HepG2 (cell line): ENCODE results near the gene PDGFRB. TPM values are rescaled to one million over a fixed set of nuclear protein-coding genes. Genes with fewer than 3 reads are reported as not detected.

Experiments
- ARNT2 ChIP-seq: sonication (generic); formaldehyde crosslinking; IDR thresholded peaks from 2 replicates; pipeline ENCODE4 v1.8.0; 2022; ENCODE audit warnings: mild to moderate bottlenecking, low read depth, missing genetic modification reagents, moderate library complexity
- BATF2 ChIP-seq: sonication (generic); formaldehyde crosslinking; IDR thresholded peaks from 2 replicates; pipeline ENCODE4 v1.8.0; 2022; ENCODE audit warnings: mild to moderate bottlenecking, missing genetic modification reagents, moderate library complexity
- BRF2 ChIP-seq: sonication (generic); formaldehyde crosslinking; IDR thresholded peaks from 2 replicates; pipeline ENCODE4 v1.8.1; 2022; ENCODE audit warnings: mild to moderate bottlenecking, missing genetic modification reagents
- CBX2 ChIP-seq, 2 experiments: fragments of 200-600 bp in 1 of 2; sonication (generic); formaldehyde crosslinking in 1 of 2; IDR thresholded peaks; 2 replicates each; pipeline versions ENCODE4 v1.7.0 to v1.8.1; 2018 to 2022; ENCODE audit warnings: low read depth in 2 of 2, low read length in 1 of 2, mild to moderate bottlenecking in 1 of 2, missing genetic modification reagents in 1 of 2
- CEBPB ChIP-seq: IDR thresholded peaks from 2 replicates; pipeline ENCODE4 v1.6.1; 2011; ENCODE audit warnings: low read depth, low read length, improper control_type of control experiment, borderline replicate concordance
- DNMT1 ChIP-seq: sonication (generic); formaldehyde crosslinking; IDR thresholded peaks from 2 replicates; pipeline ENCODE4 v1.5.1; 2020; ENCODE audit warnings: mild to moderate bottlenecking, missing genetic modification reagents
- HNF4A ChIP-seq: sonication (generic); formaldehyde crosslinking; IDR thresholded peaks from 2 replicates; pipeline ENCODE4 v1.4.0; 2020; ENCODE audit warnings: missing genetic modification reagents
- KLF11 ChIP-seq: IDR thresholded peaks from 2 replicates; pipeline ENCODE4 v1.6.1; 2016; ENCODE audit warnings: missing compliant biosample characterization
- MXD4 ChIP-seq: IDR thresholded peaks from 2 replicates; pipeline ENCODE4 v1.6.1; 2016; ENCODE audit warnings: mild to moderate bottlenecking, missing biosample characterization, missing genetic modification reagents
- NFATC3 ChIP-seq: sonication (generic); formaldehyde crosslinking; IDR thresholded peaks from 2 replicates; pipeline ENCODE4 v1.5.1; 2020; ENCODE audit warnings: mild to moderate bottlenecking, missing genetic modification reagents
- PATZ1 ChIP-seq: sonication (generic); formaldehyde crosslinking; IDR thresholded peaks from 2 replicates; pipeline ENCODE4 v1.4.0; 2020; ENCODE audit warnings: missing genetic modification reagents
- RFX1 ChIP-seq: fragments of 450-650 bp; IDR thresholded peaks from 2 replicates; pipeline ENCODE4 v1.6.1; 2017
- RXRA ChIP-seq: sonication (generic); formaldehyde crosslinking; IDR thresholded peaks from 2 replicates; pipeline ENCODE4 v1.5.1; 2020; ENCODE audit warnings: missing genetic modification reagents
- SALL1 ChIP-seq: sonication (generic); formaldehyde crosslinking; IDR thresholded peaks from 2 replicates; pipeline ENCODE4 v1.8.0; 2022; ENCODE audit warnings: mild to moderate bottlenecking, missing genetic modification reagents
- SKI ChIP-seq: fragments of 450-650 bp; IDR thresholded peaks from one replicate; pipeline ENCODE4 v1.6.1; 2018; ENCODE audit warnings: mild to moderate bottlenecking; ENCODE audit not compliant: partially characterized antibody
- SSRP1 ChIP-seq: IDR thresholded peaks from 2 replicates; pipeline ENCODE4 v1.6.1; 2016; ENCODE audit warnings: control low read depth
- TBX3 ChIP-seq: fragments of 450-650 bp; IDR thresholded peaks from 2 replicates; pipeline ENCODE4 v1.6.1; 2017; ENCODE audit warnings: antibody characterized with exemption, mild to moderate bottlenecking, inconsistent platforms, borderline replicate concordance
- ZBTB38 ChIP-seq: sonication (generic); formaldehyde crosslinking; IDR thresholded peaks from 2 replicates; pipeline ENCODE4 v1.5.1; 2020; ENCODE audit warnings: mild to moderate bottlenecking, missing genetic modification reagents
- ZBTB43 ChIP-seq: sonication (generic); formaldehyde crosslinking; conservative IDR thresholded peaks from 2 replicates; pipeline ENCODE4 v1.4.0; 2020; ENCODE audit warnings: missing genetic modification reagents
- ZHX1 ChIP-seq: sonication (generic); formaldehyde crosslinking; IDR thresholded peaks from 2 replicates; pipeline ENCODE4 v1.8.1; 2022; ENCODE audit warnings: low read depth, mild to moderate bottlenecking, missing genetic modification reagents
- ZSCAN25 ChIP-seq: sonication (generic); formaldehyde crosslinking; IDR thresholded peaks from 2 replicates; pipeline ENCODE4 v1.8.0; 2022; ENCODE audit warnings: mild to moderate bottlenecking, missing genetic modification reagents
- polyA plus RNA-seq, 8 experiments: library from polyadenylated mRNA; depleted of rRNA in 3 of 8; stranded (reverse) in 7 of 8; unstranded in 1 of 8; fragments of >200 nt; fragmentation: Illumina TruSeq in 4 of 8; extraction: Trizol in 4 of 8; gene quantifications; 2 replicates each; pipeline versions ENCODE4 v1.2.1 to v1.2.3, GENCODE V29; 2011 to 2016; ENCODE audit warnings: low read depth in 4 of 8, missing spikeins in 1 of 8, mixed read lengths in 1 of 8; ENCODE audit not compliant: insufficient read depth in 1 of 8
- total RNA-seq, 5 experiments: library from RNA; depleted of rRNA; stranded (reverse); fragments of >200 nt; fragmentation: Illumina TruSeq; extraction: Trizol; gene quantifications; 2 replicates each; pipeline ENCODE4 v1.2.3, GENCODE V29; 2016; ENCODE audit warnings: low read depth in 1 of 5

The PDGFRB gene
- total and polyA plus RNA-seq, 2 of the 13 experiments (the other 11 are each of a cell fraction or from before 2014, with no cell fraction given): 4.0 to 21.0 TPM

- TF ChIP-seq BATF2 (CRISPR knock-in tag): 0 out of 2 replicates have a peak, but pooled peaks have one; percentile 31
- peak; percentile 67 for TF ChIP-seq ARNT2 (CRISPR knock-in tag)
- TF ChIP-seq ZBTB38 (CRISPR knock-in tag): 0 out of 2 replicates have a peak, but pooled peaks have one; percentile 15
- TF ChIP-seq TBX3: no peak
- TF ChIP-seq NFATC3 (CRISPR knock-in tag): no peak
- no peak for TF ChIP-seq ZBTB43
- TF ChIP-seq RFX1: no peak
- no peak for TF ChIP-seq BRF2
- peak; percentile 44 for TF ChIP-seq HNF4A (CRISPR knock-in tag)
- 0 out of 2 replicates have a peak, but pooled peaks have one; percentile 66 for TF ChIP-seq DNMT1 (CRISPR knock-in tag)
- no peak for TF ChIP-seq ZHX1
- 0 out of 2 replicates have a peak, but pooled peaks have one; percentile 72 for TF ChIP-seq SSRP1 (CRISPR knock-in tag)
- no peak for TF ChIP-seq SKI
- TF ChIP-seq SALL1 (CRISPR knock-in tag): peak; percentile 82
- TF ChIP-seq ZSCAN25 (CRISPR knock-in tag): 0 out of 2 replicates have a peak, but pooled peaks have one; percentile 44
- no peak for TF ChIP-seq CBX2 (IDR thresholded peaks at IDR 0.05; ENCODE audit: low read depth, low read length)
- TF ChIP-seq CBX2 (CRISPR knock-in tag; IDR thresholded peaks at IDR 0.05; ENCODE audit: low read depth): no peak
- no peak for TF ChIP-seq KLF11 (CRISPR knock-in tag)
- peak; percentile 59; the same call in 1 of the 2 replicates for TF ChIP-seq PATZ1 (CRISPR knock-in tag)
- no peak for TF ChIP-seq MXD4 (CRISPR knock-in tag)
- peak; percentile 71 for TF ChIP-seq RXRA (CRISPR knock-in tag)
- TF ChIP-seq CEBPB: peak; percentile 97
Measured at GRCh38 chr5:150129813-150130492, 25.7 kb downstream of the PDGFRB start (continued).
